GM19239 (cell line): ENCODE results near the gene PIK3AP1.

Experiments used
- DNase-seq: peaks from one replicate; pipeline ENCODE4 v3.0.0; 2011; ENCODE audit warnings: low spot score; ENCODE audit not compliant: insufficient read length
- FAIRE-seq: peaks from 2 replicates; lab custom pipeline; 2011; peaks lifted over from hg19 to GRCh38; lab: Jason Lieb, UNC

PIK3AP1 gene

DNA sequence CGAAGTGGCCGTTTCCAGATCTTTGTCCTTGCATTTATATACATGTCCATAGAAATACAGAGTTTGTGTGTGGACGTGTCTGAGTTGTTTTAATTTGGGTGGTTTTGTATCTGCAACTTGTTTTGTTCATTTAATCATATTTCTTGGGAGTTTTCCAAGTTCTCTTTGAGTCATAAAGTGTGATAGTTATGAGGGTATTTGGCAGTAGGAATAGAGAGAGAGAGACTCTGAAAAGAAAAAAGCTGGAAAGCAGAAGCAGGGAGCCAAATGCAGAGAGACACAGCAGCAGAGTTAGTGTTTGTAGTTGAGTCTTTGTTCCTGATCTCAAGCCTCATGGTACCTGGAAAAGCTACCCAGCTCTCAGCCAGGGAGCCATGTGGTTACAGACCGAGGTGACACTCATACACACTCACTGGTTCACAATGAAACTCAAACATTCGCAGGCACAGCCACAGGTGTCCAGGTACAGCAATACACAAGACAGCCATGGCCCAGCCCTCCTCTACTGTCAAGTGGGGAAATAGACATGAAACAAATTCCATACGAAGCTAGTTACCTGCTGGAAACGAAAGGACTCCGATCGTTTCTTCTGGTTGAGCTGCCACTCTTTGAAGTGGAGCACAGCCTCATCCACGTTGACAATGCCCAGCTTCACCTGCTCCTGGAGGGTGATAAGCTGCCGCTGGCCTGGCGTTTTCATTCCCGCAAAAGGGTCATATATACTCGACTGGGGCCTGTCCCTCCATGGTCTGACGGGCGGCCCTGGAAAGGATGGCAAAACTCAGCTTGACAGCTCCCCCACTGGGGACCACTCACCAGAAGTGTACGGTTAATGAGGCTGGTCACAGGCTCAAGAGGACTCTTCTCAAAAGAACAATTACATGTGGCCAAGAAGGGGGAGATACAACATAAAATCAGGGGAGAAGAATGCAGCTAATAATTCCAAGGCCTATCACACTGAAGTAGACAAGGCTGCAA is 100.2 kb downstream of the PIK3AP1 start:
- no peak for FAIRE-seq

DNA sequence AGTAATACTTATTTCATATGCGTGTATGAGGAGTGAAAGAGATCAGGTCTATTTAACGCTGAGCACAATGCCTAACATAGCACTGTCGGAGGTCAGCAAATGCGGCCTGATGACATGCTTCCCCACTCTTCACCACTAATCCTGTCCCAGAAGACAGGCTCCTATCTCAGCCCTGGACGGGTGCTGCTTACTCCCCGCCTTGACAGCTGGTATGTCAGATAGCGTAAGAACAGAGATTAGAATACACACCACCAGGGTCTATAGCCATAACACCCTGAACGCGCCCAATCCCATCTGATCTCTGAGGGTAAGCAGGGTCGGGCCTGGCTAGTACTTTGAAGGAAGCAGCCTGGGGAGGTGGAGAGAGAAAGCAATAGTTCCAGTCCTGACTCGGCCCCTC is 101.2 kb downstream of the PIK3AP1 start:
- FAIRE-seq (no peak), DNase-seq (no peak)

More for the DNA sequence above, 100.2 kb downstream of the PIK3AP1 start:
- DNase-seq = no peak

DNA sequence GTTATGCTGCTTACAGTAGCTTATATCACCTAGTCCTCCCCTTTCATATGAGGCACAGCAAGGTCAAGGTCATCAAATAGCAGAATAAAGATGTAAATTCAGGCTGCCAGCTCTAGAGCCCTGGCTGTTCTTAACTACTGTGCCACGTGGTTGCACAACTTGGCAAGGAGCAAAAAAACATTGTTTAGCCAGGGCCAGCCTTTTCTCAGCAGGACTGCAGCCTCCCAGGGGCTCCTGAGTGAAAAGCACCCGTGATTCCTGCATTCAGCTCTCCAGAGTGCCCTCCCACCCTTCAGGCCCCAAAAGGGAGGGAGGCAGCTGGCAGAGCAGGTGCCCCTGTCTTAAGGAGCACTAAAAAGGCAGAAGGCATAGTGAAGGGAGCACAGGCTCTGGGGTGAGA is 101.7 kb downstream of the PIK3AP1 start:
- FAIRE-seq = no peak
- no peak for DNase-seq

DNA sequence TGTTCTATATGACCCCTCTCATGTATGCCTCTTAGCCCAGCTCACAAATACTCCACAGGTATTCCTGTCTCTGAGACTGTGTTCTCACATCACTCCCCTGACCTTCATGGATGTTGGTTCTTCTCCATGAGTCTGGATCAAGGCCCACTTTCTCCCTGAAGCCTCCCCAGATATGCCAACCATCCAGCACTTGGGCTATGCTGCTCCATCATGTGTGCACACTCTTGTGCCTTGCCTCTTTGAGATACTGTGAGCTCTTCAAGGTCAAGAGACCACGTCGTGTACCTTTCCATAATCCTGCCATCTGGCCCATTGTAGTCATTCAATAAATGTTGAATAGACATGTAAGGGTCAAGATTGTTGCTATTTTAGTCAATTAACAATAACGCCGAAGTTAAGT is 103.4 kb downstream of the PIK3AP1 start:
- no peak for DNase-seq
- no peak for FAIRE-seq

DNA sequence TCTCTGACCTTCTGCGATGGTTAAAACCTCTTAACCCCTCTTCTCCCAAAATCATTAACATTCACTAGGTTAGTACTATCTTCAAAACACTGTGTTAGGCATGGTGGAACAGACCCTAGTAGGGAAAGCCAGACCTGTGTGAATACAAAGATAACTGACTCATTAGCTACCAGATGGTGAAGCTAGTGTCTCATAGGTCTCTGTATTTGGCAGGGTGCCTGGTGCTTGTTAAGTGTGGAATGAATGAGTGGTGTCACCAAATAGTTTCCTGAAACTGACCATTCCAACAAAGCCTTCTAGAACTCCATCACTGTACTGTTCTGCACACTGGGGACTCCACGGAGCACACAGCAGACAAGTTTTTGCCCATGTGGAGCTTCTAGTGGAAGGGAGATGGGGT is 105.8 kb downstream of the PIK3AP1 start:
- no peak for FAIRE-seq
- DNase-seq = no peak

DNA sequence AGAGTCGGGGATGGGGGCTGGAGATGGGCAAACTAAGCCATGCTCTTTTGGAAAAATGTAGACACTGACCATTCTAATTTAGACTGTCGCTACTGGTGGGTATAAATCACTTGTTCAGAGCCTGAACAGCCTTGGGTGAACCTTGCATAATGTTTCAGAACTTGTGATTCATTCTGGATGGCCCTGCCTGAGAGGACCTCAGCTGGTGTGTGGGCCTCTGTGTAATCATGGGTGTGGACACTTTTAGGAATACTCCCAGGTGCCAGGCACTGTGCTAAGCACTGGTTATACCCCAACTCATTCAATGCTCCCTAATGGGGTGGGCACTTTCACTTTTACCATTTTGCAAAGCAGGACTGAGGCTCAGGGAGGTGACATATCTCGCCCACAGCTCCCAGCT is 106.7 kb downstream of the PIK3AP1 start:
- no peak for FAIRE-seq

DNA sequence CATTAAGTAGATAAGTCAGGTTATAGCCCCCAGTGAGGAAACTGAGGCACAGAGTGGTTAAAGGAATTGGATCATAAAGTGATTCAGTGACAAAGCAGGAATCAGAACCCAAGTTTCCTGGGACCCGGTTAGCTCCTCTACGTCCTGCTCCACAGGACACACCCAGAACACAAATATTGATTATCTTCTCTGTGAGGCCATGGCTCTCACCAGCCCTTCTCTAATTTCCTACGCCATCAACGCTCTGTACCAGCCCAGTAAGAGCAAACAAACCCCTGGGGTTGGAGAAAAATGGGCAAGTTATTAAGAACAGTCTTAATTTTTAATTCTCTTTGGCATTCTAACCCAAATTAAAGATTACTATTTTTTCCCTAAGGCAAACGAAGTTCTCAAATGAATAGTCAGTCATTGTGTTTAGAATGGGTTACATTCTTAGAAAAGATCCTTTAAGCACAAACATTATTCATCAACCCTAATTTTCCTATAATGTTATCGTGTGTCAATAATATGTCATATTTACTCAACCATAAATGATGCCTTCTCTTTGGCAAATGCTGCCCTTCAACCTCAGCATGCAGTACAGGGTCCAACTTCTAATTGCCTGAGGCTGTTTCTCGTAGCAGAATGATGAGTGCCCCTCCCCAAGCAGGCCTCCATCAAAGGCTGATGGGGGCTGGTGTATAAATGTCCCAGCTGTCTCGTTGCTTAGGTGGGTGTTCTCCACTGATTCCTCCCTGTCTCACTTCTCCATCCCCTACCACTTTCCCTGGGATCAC is 108.1 kb downstream of the PIK3AP1 start:
- FAIRE-seq (no peak), DNase-seq (no peak)

More for the DNA sequence above, 106.7 kb downstream of the PIK3AP1 start:
- DNase-seq = no peak

DNA sequence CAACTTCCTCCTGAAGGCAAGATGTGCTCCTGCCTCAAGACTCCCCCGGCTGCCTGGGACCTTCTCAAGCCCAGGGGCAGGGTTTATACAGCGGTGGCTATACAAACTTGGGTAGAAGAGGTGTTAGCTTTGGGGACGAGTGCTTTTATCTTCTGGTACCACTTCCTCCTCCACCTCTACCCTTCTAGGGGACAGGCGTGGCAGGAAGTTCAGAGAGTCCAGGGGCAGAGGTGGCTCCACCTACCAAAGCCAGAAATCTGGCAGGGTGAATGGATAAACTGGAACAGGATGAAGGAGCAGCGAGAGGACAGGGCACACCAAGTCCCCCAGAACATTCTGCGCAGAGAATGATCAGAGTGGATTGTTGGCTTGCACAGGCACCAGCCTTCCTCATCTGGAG is 109.5 kb downstream of the PIK3AP1 start:
- FAIRE-seq = no peak
- no peak for DNase-seq

DNA sequence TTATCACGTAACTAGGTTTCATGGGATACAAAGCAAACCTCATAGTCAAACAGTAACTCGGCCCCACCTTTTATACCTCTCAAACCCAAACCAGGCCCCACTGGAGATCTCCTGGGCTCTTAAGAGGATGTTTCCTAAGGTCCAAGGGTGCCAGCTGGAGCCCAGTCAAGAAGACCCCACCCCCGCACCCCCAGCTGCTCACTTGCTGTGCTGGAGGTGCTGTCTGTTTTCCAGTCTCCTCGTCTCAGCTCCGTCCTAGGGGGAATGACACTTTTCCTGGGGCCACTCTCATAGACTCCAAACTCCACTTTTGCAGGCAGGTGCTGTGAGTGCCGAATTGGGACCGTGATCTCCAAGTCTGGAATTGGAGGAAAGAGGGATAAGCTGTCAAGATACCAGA is 110.8 kb downstream of the PIK3AP1 start:
- no peak for DNase-seq
- FAIRE-seq = no peak

DNA sequence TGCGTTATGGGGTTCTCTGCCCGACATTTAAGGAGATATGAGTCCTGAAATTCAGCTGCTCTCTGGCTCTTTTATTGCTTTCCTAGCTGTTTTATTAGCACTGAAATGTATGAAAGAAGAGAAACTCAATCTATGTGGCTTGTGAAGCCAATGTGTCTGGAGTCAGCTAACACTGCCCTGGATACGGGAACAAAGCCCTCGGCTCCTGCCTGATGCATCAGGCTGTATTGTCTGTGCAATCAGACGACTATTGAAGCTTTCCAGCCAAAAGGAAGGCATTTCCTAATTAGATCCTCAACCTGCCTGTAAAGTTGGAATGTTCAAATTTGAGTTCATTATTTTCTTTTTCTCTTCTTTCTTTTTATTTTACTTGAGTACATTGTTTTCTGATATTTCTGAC is 111.5 kb downstream of the PIK3AP1 start:
- FAIRE-seq (no peak), DNase-seq (no peak)

DNA sequence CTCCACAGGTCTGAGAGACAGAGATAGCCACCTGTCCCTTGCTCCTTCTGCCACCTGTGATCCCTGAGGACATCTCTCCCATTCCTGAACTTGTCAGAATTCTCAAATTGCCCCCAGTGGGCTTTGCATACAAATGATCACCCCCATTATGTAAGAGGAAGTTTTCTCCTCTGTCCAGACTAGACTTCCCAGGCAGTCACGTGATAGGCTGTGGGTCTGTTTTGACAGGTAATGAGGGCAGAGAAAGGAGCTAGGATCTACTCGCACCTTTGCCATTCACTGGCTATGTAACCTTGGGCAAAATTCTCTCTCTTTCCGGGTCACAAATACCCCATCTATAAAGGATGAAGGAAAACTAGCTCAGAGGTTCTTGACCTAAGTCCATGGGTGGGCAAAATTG is 112.1 kb downstream of the PIK3AP1 start:
- no peak for DNase-seq
- FAIRE-seq = no peak

DNA sequence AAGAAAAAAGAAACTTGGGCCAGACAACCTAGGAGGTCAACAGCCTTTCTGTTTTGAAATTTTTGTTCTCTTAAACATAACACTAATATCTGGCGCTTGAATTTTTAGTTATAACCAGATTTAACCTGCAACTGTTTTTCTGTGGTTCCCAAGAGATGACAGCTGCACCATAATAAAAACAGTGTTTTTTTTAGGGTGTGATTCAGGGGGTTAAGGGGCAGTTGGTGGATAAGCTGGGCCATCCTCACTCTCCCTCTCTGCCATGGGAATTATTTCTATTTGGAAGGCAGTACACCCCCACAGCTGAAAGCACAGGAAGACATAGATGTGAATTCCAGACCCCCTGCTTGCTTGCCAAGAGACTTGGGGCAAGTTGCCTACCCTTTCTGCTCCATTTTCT is 113.4 kb downstream of the PIK3AP1 start:
- FAIRE-seq = no peak
- no peak for DNase-seq

DNA sequence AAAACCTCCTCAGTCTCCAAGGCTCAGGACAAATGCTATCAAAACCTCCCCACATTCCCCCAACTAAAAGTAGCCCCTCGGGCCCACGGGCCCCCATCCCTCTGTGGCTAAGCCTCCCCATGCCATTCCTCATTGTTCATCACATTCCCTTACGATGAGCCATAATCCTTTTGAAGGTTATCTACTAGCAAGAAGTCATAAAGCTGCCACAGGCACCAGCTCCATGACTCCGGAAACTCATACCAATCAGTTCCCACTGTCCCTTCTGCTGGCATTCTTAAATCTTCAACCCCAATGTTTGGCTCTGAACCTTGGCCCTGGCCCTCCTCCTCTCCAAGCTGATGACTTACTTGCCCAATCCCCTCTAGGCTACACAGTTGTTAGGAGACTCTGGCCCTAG is 114.1 kb downstream of the PIK3AP1 start:
- FAIRE-seq (no peak), DNase-seq (no peak)

DNA sequence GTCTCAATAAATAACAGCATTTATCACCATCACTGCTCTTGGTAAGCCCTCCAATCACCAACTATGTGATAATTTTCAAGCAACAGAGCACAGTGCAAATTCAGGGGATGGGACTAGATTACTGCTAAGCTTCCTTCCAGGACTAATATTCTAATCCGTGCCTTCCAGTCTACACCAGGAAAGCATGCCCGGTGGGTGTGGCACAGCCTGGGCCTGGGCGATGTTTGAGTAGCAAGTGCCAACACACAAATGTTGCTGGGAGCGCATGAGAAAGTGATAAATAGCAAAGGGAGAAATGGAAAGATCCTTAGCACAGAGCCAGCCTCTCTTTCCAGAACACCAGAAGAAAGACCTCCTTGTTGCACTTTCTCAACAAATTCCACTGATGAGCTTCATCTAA is 120.0 kb downstream of the PIK3AP1 start:
- no peak for DNase-seq
- no peak for FAIRE-seq

DNA sequence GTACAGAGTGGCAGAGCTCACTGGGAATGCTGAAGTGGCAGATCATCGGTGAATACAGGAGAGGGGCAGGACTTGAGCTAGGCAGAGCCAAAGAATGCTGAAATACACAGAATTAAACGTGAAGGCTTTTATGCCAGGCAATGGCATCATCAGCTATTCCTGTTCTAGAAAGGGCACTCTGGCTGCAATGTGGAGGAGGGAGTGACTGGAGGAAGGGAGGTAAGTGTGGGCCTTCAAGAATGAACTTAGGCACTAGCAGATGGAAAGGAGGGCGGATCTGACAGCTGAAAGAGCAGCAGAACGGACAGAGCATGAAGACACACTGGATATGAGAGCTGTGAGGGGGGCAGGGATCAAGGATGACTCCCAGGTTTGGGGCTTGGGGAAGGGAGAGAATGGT is 121.5 kb downstream of the PIK3AP1 start:
- no peak for FAIRE-seq
- DNase-seq = no peak

DNA sequence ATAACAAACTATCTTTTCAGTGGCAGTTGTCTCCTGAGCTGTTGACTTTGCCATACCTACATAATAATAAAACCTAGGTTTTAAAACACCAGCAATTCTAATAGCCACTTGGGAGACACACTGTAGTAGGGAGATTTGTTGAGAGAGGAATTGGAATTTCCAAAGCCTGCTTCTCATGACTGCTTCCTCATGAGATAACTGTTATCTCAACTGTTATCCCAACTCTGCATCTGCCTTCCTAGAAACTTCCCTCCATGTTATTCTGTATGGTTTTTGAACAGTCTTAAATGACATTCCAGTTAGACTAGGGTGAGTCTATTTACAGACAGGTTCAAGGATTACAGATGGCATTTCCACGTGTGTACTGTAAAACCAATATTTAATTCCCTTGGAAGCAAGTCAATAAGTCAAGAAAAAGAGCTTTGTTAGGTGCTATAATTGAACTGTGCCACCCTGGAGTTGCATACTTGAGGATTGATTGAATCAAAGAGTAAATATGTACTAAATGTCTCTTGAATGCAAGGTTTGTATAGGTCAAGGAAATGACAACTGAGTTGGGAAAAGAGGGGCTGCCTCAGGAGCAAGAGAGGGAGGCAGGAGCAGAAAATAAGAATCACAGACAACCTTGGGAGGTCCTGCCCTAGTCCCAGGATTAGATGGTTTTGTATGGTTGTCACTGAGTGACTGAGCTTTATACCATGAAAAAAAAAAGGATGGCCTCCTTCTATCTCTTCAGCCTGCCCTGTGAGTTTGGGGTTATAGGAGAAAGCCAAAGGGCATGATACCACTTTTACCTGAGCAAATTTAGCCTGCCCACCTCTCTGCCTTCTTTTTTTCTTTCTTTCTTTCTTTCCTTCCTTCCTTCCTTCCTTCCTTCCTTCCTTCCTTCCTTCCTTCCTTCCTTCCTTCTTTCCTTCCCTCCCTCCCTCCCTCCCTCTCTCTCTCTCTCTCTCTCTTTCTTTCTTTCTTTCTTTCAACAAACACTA is 123.6 kb downstream of the PIK3AP1 start:
- no peak for DNase-seq
- no peak for FAIRE-seq

DNA sequence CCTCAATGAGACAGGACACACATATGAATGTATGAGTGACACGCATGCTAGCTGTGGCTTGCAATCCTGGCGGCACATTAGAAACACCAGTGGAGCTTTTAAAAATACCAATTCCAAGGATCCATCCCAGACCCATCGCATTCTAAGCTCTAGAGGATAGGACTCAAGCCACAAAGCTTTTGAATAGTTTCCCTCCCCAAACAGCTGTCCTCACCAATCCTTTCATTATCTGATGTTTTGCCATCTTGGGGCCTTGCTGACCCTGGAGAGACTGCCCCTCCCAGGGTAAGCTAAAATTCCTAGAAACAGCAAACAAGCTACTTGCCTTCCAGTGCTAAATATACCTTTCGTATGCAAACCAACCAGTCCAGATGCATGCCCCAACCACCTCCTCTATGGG is 124.6 kb downstream of the PIK3AP1 start:
- FAIRE-seq = no peak
- no peak for DNase-seq

DNA sequence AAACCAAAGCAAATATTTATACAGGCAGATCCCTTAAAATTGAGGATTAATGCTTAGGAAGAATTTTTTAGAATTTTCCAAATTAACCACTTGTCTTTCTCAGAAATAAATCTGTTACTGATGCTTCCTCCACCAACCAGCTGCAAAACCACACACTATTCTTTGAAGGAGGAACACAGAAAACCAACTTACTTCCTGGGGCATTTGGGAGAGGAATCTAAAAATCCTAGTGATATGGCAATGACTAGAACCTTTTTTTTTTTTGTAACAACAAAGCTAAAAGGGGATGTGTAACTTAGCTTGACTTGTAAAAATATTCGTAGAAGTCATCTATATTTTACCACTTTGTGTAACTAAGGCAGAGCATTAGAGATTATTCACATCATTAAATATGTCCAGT is 128.4 kb downstream of the PIK3AP1 start:
- no peak for FAIRE-seq
- DNase-seq = no peak

DNA sequence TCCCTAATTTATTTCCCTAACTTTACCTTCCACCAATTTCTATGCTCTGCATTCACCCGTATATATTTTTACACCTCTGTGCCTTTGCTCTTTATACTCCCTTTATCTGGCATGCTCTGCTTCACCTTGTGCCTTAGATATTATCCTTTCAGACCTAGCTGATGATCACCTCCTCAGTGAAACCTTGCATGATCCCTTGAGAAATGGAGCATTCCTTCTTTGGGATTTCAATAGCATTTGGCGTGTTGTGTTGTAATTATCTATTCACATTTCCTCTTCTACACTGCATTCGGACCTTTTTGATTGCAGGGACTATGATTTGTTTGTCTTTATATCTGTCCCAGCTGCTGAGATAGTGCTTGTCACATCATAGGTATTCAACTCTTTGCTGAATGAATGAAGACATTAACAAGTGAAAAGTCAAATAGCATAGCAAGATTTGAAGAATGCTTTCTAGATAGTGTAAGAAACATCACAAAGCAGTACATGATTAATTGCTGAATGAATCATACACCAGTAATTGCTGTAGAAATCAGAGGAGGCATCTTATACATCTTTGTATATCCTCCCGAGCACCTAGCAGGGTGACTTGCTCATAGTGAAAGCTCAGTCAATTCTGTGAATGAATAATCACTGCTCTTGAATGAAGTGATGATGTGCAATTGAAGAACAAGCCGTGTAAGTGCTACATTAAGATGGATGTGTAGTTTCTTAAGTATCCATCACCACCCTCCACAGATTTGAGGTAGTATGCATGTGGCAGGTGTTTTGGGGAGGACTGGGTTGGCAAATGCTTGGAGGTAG is 131.5 kb downstream of the PIK3AP1 start:
- DNase-seq = peak; percentile 32
- peak; percentile 80 for FAIRE-seq
